Measurements from ENCODE around the gene ROR2.

The ROR2 gene

DNA sequence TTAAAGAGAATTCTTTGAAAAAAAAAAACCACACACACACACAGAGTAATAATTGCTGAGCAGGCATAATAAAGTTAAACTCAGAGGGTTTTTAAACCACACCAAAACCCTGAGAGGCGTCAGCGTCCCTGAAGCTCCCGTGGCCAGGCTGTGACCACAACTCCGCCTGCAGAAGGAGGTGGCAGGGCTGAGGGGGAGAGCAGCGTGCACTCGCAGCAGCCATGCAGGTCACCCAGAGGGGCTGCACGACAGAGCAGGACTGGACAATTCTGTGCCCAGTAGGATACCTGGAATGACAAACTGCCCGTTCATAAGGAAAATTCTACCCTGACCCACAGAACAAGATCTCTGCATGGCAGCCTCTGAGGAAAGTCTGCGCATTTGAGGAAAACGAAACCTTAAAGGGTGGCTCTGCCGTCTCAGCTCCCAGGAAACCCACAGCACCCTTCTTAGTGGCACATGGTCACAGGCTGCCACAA lies 44.0 kb downstream of the ROR2 start:
- TF ChIP-seq, protein P1, sequence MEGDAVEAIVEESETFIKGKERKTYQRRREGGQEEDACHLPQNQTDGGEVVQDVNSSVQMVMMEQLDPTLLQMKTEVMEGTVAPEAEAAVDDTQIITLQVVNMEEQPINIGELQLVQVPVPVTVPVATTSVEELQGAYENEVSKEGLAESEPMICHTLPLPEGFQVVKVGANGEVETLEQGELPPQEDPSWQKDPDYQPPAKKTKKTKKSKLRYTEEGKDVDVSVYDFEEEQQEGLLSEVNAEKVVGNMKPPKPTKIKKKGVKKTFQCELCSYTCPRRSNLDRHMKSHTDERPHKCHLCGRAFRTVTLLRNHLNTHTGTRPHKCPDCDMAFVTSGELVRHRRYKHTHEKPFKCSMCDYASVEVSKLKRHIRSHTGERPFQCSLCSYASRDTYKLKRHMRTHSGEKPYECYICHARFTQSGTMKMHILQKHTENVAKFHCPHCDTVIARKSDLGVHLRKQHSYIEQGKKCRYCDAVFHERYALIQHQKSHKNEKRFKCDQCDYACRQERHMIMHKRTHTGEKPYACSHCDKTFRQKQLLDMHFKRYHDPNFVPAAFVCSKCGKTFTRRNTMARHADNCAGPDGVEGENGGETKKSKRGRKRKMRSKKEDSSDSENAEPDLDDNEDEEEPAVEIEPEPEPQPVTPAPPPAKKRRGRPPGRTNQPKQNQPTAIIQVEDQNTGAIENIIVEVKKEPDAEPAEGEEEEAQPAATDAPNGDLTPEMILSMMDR (IDR thresholded peaks at IDR 0.05): no peak
- TF ChIP-seq ZFX (IDR thresholded peaks at IDR 0.05; ENCODE audit: borderline replicate concordance): no peak
- no peak overlapping the region for H3K27ac ChIP-seq

GRCh38 chr9:91905237-91905650 lies 44.8 kb downstream of the ROR2 start:
- no peak overlapping the region for H3K27ac ChIP-seq
- no peak for TF ChIP-seq ZFX (IDR thresholded peaks at IDR 0.05; ENCODE audit: borderline replicate concordance)
- TF ChIP-seq, protein P1 (IDR thresholded peaks at IDR 0.05): no peak

DNA sequence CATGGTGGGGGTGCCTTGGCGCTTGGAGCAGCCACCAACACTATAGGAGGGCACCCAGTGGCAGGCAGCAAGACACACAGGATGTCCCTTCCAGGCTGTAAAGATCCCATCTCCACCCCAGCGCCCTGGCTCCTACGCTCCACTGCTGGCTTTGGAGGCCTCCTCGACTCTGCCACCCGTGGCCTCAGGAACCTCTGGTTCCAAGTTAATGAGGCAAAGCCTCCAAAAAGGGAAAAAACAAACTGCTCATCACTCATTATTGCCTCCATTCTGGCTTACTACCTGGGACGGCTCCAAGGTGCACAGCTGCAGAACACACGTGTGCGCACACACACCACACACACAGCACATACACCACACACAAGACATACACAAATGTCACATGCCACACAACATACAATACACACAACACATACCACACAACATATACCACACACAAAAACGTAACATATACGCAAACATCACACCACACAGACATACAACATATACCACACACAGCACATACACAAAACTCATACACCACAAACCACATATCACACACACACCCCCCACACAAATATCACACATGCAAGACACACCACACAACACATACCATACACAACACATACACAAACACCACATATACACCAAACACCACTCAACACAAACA lies 45.3 kb downstream of the ROR2 start:
- H3K27ac ChIP-seq: no peak overlapping the region
- TF ChIP-seq ZFX (IDR thresholded peaks at IDR 0.05; ENCODE audit: borderline replicate concordance): no peak
- TF ChIP-seq, protein P1 (IDR thresholded peaks at IDR 0.05): no peak

GRCh38 chr9:91903126-91903911 lies 46.7 kb downstream of the ROR2 start:
- TF ChIP-seq, protein P1 (IDR thresholded peaks at IDR 0.05): no peak
- TF ChIP-seq ZFX (IDR thresholded peaks at IDR 0.05; ENCODE audit: borderline replicate concordance): no peak
- no peak overlapping the region for H3K27ac ChIP-seq

- H3K27ac ChIP-seq: no peak overlapping the region
- no peak for TF ChIP-seq ZFX (IDR thresholded peaks at IDR 0.05; ENCODE audit: borderline replicate concordance)
- TF ChIP-seq, protein P1 (IDR thresholded peaks at IDR 0.05): no peak
These were observed 47.4 kb downstream of the ROR2 start for GRCh38 chr9:91902475-91903125.

DNA sequence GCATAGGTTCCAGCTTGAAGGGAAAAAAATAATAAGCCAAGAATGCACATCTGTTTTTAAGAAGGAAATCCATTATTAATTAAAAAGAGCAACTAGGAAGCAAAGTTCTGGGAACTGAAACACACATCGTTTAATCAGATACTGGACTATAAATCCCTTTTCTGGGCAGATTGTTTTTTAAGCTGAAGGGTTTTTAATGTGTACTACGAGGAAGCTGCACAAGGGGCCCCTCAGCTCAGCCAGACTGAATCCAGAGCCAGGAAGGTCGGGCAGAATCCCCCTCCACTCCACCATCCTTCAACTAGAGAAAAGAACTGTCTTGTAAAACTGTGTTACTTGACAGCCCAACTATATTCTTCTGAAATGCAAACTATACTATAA lies 49.2 kb downstream of the ROR2 start:
- H3K27ac ChIP-seq: no peak overlapping the region
- TF ChIP-seq, protein P1 (IDR thresholded peaks at IDR 0.05): no peak
- TF ChIP-seq ZFX (IDR thresholded peaks at IDR 0.05; ENCODE audit: borderline replicate concordance): no peak

All from 22Rv1 (cell line).